ENCODE measurements around the gene NUP62CL.

Gene NUP62CL

GRCh38 chrX:107146670-107147069 lies 59.6 kb downstream of the NUP62CL start:
- no peak for DNase-seq

GRCh38 chrX:107135965-107136307 lies 70.3 kb downstream of the NUP62CL start:
- no peak for DNase-seq

DNA sequence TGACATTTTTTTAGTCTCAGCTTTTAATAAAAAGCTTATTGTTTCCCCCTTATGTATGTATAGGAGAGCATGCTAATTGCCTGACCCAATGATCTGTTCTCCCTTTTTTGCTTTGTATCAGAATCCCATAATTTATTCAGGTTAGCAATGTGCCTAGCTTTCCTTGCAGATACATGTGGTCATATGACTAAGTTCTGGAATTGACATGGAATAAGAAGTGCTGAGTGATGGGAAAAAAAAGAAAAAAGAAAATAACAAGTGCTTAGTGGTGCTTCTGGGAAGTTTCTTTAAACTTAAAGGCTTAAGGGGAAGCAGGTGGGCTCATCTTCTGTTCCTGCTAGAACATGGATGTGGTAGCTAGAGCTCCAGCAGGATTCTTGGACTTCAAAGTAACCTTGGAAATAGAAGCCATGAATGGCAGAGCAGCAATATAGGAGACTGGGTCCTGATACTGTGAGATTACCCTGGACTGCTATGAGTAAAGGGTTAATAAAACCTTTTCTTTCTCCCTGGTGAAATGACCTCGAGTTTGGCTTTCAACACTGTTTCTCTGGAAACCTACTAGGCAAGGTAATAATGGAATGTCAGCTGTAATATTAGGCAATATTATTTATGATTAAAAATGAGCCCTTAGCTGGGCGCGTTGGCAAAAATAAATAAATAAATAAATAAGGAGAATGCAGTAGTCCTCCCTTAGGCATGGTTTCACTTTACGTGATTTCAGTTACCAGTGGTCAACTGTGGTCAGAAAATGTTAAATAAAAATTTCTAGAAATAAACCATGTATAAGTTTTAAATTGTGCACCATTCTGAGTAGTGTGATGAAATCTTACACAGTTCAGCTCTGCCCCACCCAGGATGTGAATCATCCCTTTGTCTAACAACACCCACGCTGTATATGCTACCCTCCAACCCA lies 70.9 kb downstream of the NUP62CL start:
- DNase-seq, result no peak

- no peak for DNase-seq
These were observed 82.5 kb downstream of the NUP62CL start for GRCh38 chrX:107123750-107124149.

- no peak for DNase-seq
These were observed 87.0 kb downstream of the NUP62CL start for GRCh38 chrX:107119283-107119682.

GRCh38 chrX:107118322-107119147 lies 87.7 kb downstream of the NUP62CL start, which contains the start of gene RBM41:
Gene RBM41, minus strand, starts transcription at chrX:107118822. Its CDS starts 49 bp downstream, at chrX:107118773.
- peak; percentile 78 for DNase-seq

GRCh38 chrX:107117993-107118321 lies 88.3 kb downstream of the NUP62CL start:
- DNase-seq, result no peak

- DNase-seq, result no peak
These were observed 98.8 kb downstream of the NUP62CL start for GRCh38 chrX:107107459-107107858.

DNA sequence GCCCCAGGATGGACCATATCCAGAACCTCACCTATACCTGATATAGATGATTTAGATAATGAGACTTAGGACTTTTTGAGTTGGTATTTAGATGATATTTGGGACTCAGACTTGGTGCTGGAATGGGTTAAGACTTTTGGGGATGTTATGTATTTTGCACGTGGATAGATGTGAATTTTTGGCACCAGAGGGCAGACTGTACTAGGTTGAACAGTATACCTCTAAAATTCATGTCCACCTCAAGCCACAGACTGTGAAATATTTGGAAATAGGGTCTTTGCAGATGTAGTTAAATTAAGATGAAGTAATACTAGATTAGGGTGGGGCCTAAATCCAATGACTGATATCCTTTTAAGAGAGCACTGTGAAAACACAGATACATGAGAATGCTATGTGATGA lies 103.3 kb downstream of the NUP62CL start:
- DNase-seq, result no peak

DNA sequence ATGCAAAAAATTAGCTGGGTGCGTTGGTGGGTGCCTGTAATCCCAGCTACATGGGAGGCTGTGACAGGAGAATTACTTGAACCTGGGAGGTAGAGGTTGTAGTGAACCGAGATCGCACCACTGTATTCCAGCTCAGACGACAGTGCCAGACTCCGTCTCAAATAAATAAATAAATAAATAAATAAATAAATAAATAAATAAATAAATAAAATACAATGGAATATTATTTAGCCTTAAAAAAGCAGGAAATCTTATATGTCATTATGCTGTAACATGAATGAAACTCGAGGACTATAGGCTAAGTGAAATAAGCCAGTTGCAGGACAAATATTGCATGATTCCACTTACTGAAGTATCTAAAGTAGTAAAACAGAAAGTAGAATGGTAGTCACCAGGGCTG lies 130.1 kb downstream of the NUP62CL start:
- DNase-seq, result no peak

Measured in NCI-H2029 (cell line).